Nephron progenitor cell (in vitro differentiated cells): Measurements from ENCODE around the gene CLK3.
A peak's percentile ranks its signal among the peaks of the same experiment; 100 is the strongest.
"Not testable (repeated sequence)": the region's sequence is repeated elsewhere in the genome, so short reads cannot be mapped to it uniquely, and the experiment has no call there.

ENCODE experiments used
- DNase-seq: peaks from one replicate; pipeline ENCODE4 v3.0.0; 2021
- H3K27ac Mint-ChIP-seq: 2 replicates; pipeline ENCODE4 v1.8.0; 2021; ENCODE audit warnings: mild to moderate bottlenecking, moderate library complexity, mixed read lengths
- H3K27me3 Mint-ChIP-seq: 2 replicates; pipeline ENCODE4 v1.8.0; 2021; ENCODE audit warnings: mild to moderate bottlenecking, low read depth, mixed read lengths; ENCODE audit not compliant: poor library complexity
- H3K36me3 Mint-ChIP-seq: 2 replicates; pipeline ENCODE4 v1.8.0; 2021; ENCODE audit warnings: low read depth, mixed read lengths
- H3K4me1 Mint-ChIP-seq: 2 replicates; pipeline ENCODE4 v1.8.0; 2021; ENCODE audit warnings: mixed read lengths
- H3K4me3 Mint-ChIP-seq: 2 replicates; pipeline ENCODE4 v1.8.0; 2021; ENCODE audit warnings: mild to moderate bottlenecking, moderate library complexity, mixed read lengths
- H3K9me3 Mint-ChIP-seq: 2 replicates; pipeline ENCODE4 v1.8.0; 2021; ENCODE audit warnings: mild to moderate bottlenecking, moderate library complexity, mixed read lengths
- TF ChIP-seq, protein P1 (sequence below): fragments of 200-600 bp; sonication (generic); IDR thresholded peaks from 2 replicates; pipeline ENCODE4 v1.5.0; 2021; ENCODE audit warnings: antibody characterized with exemption

The CLK3 gene

DNA sequence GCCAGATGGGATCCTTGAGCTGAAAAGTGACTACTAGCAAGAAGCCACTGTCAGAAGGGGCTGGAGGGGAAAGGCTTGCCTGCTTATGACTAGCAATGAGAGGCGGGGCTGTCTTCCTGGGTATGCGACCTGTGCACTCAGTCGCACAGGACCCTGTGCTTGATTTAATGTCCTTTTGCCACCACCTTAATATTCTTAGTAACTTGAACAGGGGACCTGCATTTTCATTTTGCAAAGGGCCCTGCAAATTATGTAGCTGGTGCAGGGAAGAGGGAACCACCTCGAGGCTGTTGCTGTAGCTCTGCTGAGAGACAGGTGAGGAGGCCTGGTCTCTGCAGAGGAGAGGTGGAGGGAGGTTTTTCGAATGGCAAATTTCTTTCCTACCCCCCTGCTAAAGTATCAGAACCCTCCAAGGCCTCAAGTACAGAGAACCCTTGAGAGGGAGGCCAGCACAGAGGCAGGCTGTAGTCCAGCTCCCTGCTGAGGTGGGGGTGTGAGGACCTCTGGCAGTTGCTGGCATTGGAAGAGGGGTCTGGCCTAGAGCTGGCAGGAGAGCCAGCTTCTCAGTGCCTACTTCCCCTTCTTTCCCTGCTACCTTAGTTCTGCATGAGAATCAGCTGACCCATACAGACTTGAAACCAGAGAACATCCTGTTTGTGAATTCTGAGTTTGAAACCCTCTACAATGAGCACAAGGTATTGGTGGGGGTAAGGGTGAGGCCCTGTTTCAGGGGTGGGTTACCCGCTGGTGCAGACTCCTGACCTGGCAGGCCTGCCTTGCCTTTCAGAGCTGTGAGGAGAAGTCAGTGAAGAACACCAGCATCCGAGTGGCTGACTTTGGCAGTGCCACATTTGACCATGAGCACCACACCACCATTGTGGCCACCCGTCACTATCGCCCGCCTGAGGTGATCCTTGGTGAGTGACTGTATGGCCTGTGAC lies 11.4 kb downstream of the CLK3 start:
- Mint-ChIP-seq H3K27me3 (no peaks in the 10 kb centered on the region), H3K4me3 (no peak overlapping the region), H3K27ac (no peak overlapping the region), H3K9me3 (no peaks in the 10 kb centered on the region), H3K4me1 (no peaks in the 10 kb centered on the region), H3K36me3 (peaks cover 46% of the 10 kb centered on the region)
- DNase-seq = no peak
- TF ChIP-seq, protein P1, sequence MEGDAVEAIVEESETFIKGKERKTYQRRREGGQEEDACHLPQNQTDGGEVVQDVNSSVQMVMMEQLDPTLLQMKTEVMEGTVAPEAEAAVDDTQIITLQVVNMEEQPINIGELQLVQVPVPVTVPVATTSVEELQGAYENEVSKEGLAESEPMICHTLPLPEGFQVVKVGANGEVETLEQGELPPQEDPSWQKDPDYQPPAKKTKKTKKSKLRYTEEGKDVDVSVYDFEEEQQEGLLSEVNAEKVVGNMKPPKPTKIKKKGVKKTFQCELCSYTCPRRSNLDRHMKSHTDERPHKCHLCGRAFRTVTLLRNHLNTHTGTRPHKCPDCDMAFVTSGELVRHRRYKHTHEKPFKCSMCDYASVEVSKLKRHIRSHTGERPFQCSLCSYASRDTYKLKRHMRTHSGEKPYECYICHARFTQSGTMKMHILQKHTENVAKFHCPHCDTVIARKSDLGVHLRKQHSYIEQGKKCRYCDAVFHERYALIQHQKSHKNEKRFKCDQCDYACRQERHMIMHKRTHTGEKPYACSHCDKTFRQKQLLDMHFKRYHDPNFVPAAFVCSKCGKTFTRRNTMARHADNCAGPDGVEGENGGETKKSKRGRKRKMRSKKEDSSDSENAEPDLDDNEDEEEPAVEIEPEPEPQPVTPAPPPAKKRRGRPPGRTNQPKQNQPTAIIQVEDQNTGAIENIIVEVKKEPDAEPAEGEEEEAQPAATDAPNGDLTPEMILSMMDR = no peak

DNA sequence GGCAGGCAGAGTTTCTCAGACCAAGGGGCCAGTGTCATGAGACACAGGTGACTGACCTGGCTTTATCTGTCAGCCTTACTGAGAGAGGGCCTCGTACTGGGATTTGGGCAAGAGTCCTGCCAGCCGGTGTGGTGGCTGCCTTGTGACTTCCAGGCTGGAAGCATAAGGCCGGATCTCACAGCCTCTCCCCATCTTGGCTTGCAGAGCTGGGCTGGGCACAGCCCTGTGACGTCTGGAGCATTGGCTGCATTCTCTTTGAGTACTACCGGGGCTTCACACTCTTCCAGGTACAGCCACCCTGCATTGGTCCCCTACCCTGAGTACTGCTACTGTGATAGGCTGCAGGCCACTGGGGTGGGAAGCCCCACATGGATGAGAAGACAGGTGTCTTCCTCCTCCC lies 12.1 kb downstream of the CLK3 start:
- H3K4me3 Mint-ChIP-seq = no peak overlapping the region
- no peaks in the 10 kb centered on the region for H3K9me3 Mint-ChIP-seq
- peaks cover 41% of the 10 kb centered on the region for H3K36me3 Mint-ChIP-seq
- H3K27me3 Mint-ChIP-seq = no peaks in the 10 kb centered on the region
- no peak for DNase-seq
- H3K27ac Mint-ChIP-seq = peak overlapping the region; percentile 17
- TF ChIP-seq, protein P1 = no peak
- H3K4me1 Mint-ChIP-seq = no peaks in the 10 kb centered on the region

DNA sequence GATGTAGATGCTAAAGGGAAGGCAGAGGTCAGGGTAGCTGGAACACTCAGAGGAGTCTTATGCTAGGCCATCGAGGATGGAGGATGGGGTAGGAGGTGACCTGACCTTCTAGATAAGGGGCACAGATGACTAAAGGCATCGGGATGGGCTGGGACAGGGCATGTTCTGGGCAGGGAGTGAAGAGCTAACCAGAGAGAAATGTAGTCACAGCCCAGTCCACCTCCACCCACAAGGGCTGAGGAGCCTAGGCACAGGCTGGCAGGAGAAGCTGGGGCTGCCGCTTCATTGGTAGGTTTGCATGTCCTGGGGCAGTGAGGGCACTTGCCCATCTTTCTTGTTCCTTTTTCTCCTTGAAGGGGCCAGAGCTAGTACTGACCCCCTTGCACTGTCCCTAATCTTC lies 12.6 kb downstream of the CLK3 start:
- H3K27me3 Mint-ChIP-seq = no peaks in the 10 kb centered on the region
- peak overlapping the region; percentile 84 for H3K27ac Mint-ChIP-seq

DNA sequence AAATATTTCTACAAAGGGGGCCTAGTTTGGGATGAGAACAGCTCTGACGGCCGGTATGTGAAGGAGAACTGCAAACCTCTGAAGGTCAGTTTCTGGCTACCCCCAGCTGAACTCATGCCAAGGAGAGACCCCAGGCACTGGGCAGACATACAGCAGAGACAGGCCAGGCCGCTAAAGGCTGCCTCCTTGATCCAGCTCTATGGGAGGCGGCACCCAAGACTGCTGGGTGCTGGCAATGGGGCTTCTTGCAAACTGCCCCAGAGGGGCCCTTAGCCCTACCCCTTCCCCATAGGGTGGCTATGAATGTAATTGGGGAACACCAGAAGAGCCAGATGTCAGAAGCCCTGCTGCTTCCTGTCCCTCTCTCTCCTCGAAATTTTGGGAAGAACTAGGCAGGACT lies 13.3 kb downstream of the CLK3 start:
- H3K4me3 Mint-ChIP-seq = no peak overlapping the region
- DNase-seq = no peak

More for the DNA sequence above, 12.6 kb downstream of the CLK3 start:
- H3K36me3 Mint-ChIP-seq = peaks cover 37% of the 10 kb centered on the region
- H3K4me1 Mint-ChIP-seq = no peaks in the 10 kb centered on the region
- DNase-seq = no peak
- H3K9me3 Mint-ChIP-seq = no peaks in the 10 kb centered on the region
- no peak overlapping the region for H3K4me3 Mint-ChIP-seq
- TF ChIP-seq, protein P1 = no peak

DNA sequence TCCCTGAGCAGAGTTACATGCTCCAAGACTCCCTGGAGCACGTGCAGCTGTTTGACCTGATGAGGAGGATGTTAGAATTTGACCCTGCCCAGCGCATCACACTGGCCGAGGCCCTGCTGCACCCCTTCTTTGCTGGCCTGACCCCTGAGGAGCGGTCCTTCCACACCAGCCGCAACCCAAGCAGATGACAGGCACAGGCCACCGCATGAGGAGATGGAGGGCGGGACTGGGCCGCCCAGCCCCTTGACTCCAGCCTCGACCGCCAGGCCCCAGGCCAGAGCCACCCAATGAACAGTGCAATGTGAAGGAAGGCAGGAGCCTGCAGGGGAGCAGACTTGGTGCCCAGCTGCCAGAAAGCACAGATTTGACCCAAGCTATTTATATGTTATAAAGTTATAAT lies 14.1 kb downstream of the CLK3 start:
- not testable (repeated sequence) for H3K4me3 Mint-ChIP-seq, H3K4me1 Mint-ChIP-seq, H3K9me3 Mint-ChIP-seq, H3K27me3 Mint-ChIP-seq, H3K27ac Mint-ChIP-seq, DNase-seq
- H3K36me3 Mint-ChIP-seq = peaks cover 37% of the 10 kb centered on the region

More for the DNA sequence above, 13.3 kb downstream of the CLK3 start:
- Mint-ChIP-seq H3K4me1 (no peaks in the 10 kb centered on the region), H3K27ac (peak overlapping the region; percentile 84), H3K9me3 (no peaks in the 10 kb centered on the region), H3K27me3 (no peaks in the 10 kb centered on the region), H3K36me3 (peaks cover 35% of the 10 kb centered on the region)
- TF ChIP-seq, protein P1 = no peak

DNA sequence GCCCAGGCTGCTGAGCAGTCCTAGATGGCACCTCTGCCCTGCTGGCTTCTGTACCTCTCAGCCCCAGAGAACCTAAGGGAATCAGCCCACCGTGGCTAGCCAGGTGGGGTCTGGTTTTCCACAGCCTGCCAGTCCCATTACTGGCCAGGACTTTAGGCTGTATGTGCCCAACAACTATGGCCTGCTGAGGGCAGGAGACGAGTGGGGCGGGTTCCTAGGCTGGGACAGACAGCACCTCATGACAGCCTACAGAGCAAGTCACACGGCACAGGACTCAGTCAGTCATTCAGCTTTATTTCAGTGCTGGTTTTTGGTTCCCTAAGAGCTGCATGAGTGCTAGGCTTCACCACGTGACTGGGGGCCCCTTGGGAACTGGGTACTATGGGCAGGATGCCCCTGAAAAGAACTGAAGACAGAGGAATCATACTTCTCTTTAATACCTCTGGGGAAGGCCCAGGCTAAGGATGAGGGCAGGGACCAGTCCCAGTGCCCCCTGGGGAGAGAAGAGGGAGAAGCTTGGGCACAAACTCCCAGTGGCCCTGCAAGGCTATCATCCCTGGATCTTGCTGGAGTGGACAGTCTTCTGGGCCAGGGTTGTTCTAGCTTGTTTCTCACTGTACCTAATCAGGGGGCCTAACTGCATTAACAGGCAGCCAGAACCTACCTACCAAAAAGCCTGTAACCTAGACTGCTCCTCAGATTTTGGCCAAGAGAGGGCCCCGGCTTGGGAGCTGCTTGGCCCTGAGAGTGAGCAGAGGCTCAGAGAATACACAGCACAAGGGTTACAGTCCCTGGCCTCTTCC lies 14.8 kb downstream of the CLK3 start:
- Mint-ChIP-seq H3K27me3 (no peaks in the 10 kb centered on the region), H3K4me3 (no peak overlapping the region), H3K4me1 (no peaks in the 10 kb centered on the region), H3K36me3 (peaks cover 39% of the 10 kb centered on the region), H3K27ac (no peak overlapping the region), H3K9me3 (no peaks in the 10 kb centered on the region)
- DNase-seq = no peak
- TF ChIP-seq, protein P1 = no peak
